Measurements from ENCODE around the gene ITGA1.

Gene ITGA1

DNA sequence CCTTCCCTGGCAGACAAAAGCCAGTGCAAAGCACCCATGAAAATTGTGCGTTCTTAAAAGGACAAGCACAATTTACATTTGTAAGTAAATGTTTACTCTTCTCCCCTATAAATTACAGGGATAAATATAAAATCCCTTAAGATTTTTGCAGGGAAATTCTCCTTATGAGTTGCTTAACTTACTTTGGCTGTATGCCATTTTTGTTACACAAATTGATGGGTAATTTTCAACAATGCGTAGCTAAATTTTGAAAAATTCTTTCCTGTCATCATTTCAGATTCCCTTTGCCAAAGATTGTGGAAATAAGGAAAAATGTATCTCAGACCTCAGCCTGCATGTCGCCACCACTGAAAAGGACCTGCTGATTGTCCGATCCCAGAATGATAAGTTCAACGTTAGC, 137.3 kb downstream of the ITGA1 start:
- DNase-seq: no peak
- Mint-ChIP-seq H3K27ac (no peak overlapping the region), H3K4me1 (peaks cover 4% of the 10 kb centered on the region), H3K36me3 (ENCODE audit: low read depth) (no peaks in the 10 kb centered on the region), H3K27me3 (ENCODE audit: low read depth, poor library complexity) (peaks cover 5% of the 10 kb centered on the region), H3K9me3 (no peaks in the 10 kb centered on the region), H3K4me3 (no peak overlapping the region)
- TF ChIP-seq, protein P1, sequence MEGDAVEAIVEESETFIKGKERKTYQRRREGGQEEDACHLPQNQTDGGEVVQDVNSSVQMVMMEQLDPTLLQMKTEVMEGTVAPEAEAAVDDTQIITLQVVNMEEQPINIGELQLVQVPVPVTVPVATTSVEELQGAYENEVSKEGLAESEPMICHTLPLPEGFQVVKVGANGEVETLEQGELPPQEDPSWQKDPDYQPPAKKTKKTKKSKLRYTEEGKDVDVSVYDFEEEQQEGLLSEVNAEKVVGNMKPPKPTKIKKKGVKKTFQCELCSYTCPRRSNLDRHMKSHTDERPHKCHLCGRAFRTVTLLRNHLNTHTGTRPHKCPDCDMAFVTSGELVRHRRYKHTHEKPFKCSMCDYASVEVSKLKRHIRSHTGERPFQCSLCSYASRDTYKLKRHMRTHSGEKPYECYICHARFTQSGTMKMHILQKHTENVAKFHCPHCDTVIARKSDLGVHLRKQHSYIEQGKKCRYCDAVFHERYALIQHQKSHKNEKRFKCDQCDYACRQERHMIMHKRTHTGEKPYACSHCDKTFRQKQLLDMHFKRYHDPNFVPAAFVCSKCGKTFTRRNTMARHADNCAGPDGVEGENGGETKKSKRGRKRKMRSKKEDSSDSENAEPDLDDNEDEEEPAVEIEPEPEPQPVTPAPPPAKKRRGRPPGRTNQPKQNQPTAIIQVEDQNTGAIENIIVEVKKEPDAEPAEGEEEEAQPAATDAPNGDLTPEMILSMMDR (IDR thresholded peaks at IDR 0.05): no peak

DNA sequence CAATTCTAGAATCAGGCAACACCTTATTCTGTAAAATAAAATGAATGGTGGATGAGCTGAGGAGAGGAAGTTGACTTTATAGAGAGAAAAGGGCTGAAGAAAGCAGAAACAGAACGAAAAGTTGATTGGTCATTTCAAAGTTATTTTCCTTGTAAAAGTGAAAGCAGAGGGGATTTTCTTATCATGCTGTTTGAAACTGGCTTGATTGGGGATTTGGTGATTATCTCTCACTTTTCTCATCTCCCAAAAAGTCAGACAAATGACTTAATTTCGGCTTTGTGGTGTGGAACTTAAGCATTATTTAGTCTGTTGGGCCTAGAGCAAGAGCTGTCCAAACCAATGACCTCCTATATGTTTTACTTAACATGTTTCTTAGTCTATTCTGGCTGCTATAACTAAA, 141.0 kb downstream of the ITGA1 start:
- no peak for DNase-seq
- Mint-ChIP-seq H3K27me3 (ENCODE audit: low read depth, poor library complexity) (peaks cover 2% of the 10 kb centered on the region), H3K27ac (no peak overlapping the region), H3K36me3 (ENCODE audit: low read depth) (no peaks in the 10 kb centered on the region), H3K4me3 (no peak overlapping the region), H3K4me1 (no peaks in the 10 kb centered on the region), H3K9me3 (no peaks in the 10 kb centered on the region)
- TF ChIP-seq, protein P1 (IDR thresholded peaks at IDR 0.05): no peak

DNA sequence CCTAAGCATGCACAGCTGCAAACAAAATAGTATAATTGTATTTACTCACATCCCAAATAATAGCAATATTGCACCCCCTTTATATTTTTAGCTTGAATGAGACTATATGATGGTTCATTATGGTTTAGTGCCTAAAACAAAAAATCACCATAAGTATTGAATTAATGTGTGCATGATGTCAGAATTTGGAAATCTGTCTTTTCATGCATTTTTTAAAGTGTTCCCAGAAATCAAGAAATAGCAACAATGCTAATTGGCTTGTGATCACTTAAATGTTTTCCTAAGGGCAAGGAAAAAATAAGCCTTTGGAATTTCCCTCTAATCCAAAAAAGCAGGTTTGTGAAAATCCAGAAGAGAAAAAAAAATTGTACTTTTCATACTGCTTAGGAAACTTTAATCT, 150.5 kb downstream of the ITGA1 start:
- no peak overlapping the region for H3K27ac Mint-ChIP-seq
- H3K36me3 Mint-ChIP-seq (ENCODE audit: low read depth): no peaks in the 10 kb centered on the region
- no peaks in the 10 kb centered on the region for H3K4me1 Mint-ChIP-seq
- no peak overlapping the region for H3K4me3 Mint-ChIP-seq
- TF ChIP-seq, protein P1 (IDR thresholded peaks at IDR 0.05): no peak
- H3K9me3 Mint-ChIP-seq: no peaks in the 10 kb centered on the region
- H3K27me3 Mint-ChIP-seq (ENCODE audit: low read depth, poor library complexity): no peaks in the 10 kb centered on the region
- DNase-seq: no peak

DNA sequence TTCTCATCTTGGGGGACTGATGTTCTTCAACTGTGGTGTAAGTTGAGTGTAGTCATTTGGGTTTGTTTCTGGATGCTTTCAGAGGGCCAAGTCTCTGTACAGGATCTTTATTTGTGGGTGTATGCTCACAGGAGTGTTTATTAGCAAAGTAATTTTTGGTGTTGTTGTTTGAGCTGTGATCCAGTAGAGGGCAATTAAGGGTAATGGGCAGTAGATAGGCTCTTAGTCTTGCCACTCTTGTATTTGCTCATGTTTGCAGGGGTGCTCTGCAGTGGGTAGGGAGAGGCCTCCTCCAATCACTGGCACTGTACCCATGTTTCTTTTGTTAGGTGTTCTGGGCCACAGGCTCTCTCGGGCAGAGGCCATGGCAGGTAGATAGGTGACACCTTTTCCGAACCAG, 155.6 kb downstream of the ITGA1 start:
- Mint-ChIP-seq H3K4me1 (no peaks in the 10 kb centered on the region), H3K9me3 (no peaks in the 10 kb centered on the region), H3K36me3 (ENCODE audit: low read depth) (no peaks in the 10 kb centered on the region), H3K27ac (no peak overlapping the region), H3K27me3 (ENCODE audit: low read depth, poor library complexity) (no peaks in the 10 kb centered on the region), H3K4me3 (no peak overlapping the region)
- no peak for DNase-seq
- TF ChIP-seq, protein P1 (IDR thresholded peaks at IDR 0.05): no peak

DNA sequence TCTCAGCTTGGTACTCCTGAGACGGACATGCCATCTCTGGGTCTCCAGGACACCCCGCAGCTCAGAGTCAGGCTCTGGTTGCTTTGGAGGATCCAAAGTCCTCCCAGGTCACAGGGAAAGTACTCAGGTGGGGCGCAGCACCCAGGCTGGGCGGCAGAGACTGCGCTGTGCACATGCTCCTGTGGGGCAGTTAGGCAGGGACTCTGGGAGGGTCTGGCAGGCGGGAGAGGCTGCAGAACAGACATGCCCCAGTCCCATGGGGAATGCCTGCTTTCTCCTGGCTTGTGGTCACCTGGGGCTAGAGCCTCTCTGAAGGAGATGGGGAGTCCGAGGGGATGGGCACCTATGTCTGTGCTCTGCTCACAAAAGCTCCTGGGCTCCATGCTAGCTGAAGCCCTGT, 156.1 kb downstream of the ITGA1 start:
- no peak overlapping the region for H3K4me3 Mint-ChIP-seq
- H3K9me3 Mint-ChIP-seq: no peaks in the 10 kb centered on the region
- TF ChIP-seq, protein P1 (IDR thresholded peaks at IDR 0.05): no peak
- H3K27ac Mint-ChIP-seq: no peak overlapping the region
- no peaks in the 10 kb centered on the region for H3K27me3 Mint-ChIP-seq (ENCODE audit: low read depth, poor library complexity)
- DNase-seq: no peak
- H3K36me3 Mint-ChIP-seq (ENCODE audit: low read depth): no peaks in the 10 kb centered on the region
- no peaks in the 10 kb centered on the region for H3K4me1 Mint-ChIP-seq

DNA sequence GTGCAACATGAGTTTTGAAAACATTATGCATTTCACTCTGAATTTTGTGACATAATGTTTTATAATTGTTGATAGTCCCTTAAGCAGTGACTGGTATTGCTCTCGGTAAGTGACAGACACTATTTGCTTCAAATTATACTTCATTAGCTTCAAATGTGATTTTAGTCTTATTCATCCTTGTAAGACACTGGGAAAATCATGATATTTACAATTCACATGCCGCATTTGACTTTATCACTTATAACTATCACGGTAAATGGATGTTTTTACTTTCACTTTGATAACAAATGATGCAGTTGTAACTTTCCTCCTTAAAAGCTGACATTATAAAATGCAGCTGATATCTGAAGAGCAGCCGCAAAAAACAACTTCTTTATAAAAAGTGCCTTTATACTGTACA, 157.3 kb downstream of the ITGA1 start:
- no peaks in the 10 kb centered on the region for H3K36me3 Mint-ChIP-seq (ENCODE audit: low read depth)
- TF ChIP-seq, protein P1 (IDR thresholded peaks at IDR 0.05): no peak
- no peak overlapping the region for H3K4me3 Mint-ChIP-seq
- no peaks in the 10 kb centered on the region for H3K4me1 Mint-ChIP-seq
- no peaks in the 10 kb centered on the region for H3K9me3 Mint-ChIP-seq
- DNase-seq: no peak
- no peaks in the 10 kb centered on the region for H3K27me3 Mint-ChIP-seq (ENCODE audit: low read depth, poor library complexity)
- H3K27ac Mint-ChIP-seq: no peak overlapping the region

Data from nephron progenitor cell (in vitro differentiated cells).